ENCODE measurements around the gene DCST1.
"Not testable (repeated sequence)": the region's sequence is repeated elsewhere in the genome, so short reads cannot be mapped to it uniquely, and the experiment has no call there.

DCST1 gene

GRCh38 chr1:154992721-154993571 lies 40.7 kb upstream of the DCST1 start:
- TF ChIP-seq POLR2A (IDR thresholded peaks at IDR 0.05; ENCODE audit: extremely low read depth, insufficient read length) (no peak), CTCF (IDR thresholded peaks at IDR 0.05; ENCODE audit: low read depth, low read length) (peak; percentile 20), MYC (IDR thresholded peaks at IDR 0.05; ENCODE audit: low read depth, low read length) (no peak), MAX (IDR thresholded peaks at IDR 0.05; ENCODE audit: low read depth, low read length) (no peak)
- no peak overlapping the region for H3K4me3 ChIP-seq (ENCODE audit: low read depth, low read length)
- DNase-seq (ENCODE audit: low read depth): no peak

DNA sequence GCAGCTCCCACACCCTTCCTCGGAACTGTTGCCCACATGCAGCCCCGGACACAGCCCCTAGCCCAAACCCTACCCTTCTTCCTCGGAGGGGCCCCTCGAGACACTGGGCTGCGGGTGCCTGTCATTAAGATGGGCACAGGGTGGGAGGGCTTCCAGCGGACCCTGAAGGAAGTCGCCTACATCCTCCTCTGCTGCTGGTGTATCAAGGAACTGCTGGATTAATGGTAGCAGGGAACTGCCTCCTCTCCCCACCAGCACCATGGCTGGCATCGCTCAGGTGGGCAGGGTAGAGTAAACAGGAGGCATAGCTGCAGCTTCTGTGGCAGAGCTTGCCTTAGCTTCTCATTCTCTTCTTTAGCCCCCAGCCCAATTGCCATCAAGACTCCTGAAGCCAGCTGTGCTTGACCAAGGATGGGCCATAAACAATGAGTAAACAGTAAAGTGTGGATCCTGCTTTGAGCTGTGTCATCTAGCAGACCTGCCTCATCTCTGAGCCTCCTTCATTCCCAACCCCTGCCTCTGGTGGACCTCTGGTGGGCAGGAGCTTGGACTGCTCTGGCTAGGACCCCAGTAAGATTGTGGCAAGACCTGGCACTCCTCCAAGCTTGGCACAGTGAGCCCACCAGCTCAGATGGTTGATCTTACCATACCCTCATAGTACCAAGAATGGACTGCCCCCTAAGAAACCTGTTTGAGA lies 39.9 kb upstream of the DCST1 start, which contains the start of gene LENEP:
Gene LENEP, plus strand, starts transcription at position 15 of the 697 bp plus-strand sequence. Its CDS starts 22 bp downstream, at position 37.
- no peak for DNase-seq (ENCODE audit: low read depth)
- H3K4me3 ChIP-seq (ENCODE audit: low read depth, low read length): no peak within 1 kb of the TSS
- TF ChIP-seq POLR2A (IDR thresholded peaks at IDR 0.05; ENCODE audit: extremely low read depth, insufficient read length) (no peak), MYC (IDR thresholded peaks at IDR 0.05; ENCODE audit: low read depth, low read length) (no peak), CTCF (IDR thresholded peaks at IDR 0.05; ENCODE audit: low read depth, low read length) (no peak), MAX (IDR thresholded peaks at IDR 0.05; ENCODE audit: low read depth, low read length) (no peak)

- TF ChIP-seq POLR2A (IDR thresholded peaks at IDR 0.05; ENCODE audit: extremely low read depth, insufficient read length): no peak
- TF ChIP-seq CTCF (IDR thresholded peaks at IDR 0.05; ENCODE audit: low read depth, low read length): no peak
- TF ChIP-seq MAX (IDR thresholded peaks at IDR 0.05; ENCODE audit: low read depth, low read length): no peak
- TF ChIP-seq MYC (IDR thresholded peaks at IDR 0.05; ENCODE audit: low read depth, low read length): no peak
- DNase-seq (ENCODE audit: low read depth): no peak
- H3K4me3 ChIP-seq (ENCODE audit: low read depth, low read length): no peak overlapping the region
These were observed 39.4 kb upstream of the DCST1 start for GRCh38 chr1:154994269-154994587.

- no peak overlapping the region for H3K4me3 ChIP-seq (ENCODE audit: low read depth, low read length)
- DNase-seq (ENCODE audit: low read depth): no peak
- TF ChIP-seq MAX (IDR thresholded peaks at IDR 0.05; ENCODE audit: low read depth, low read length) (no peak), CTCF (IDR thresholded peaks at IDR 0.05; ENCODE audit: low read depth, low read length) (no peak), MYC (IDR thresholded peaks at IDR 0.05; ENCODE audit: low read depth, low read length) (no peak), POLR2A (IDR thresholded peaks at IDR 0.05; ENCODE audit: extremely low read depth, insufficient read length) (no peak)
These were observed 39.0 kb upstream of the DCST1 start for GRCh38 chr1:154994591-154994990.

DNA sequence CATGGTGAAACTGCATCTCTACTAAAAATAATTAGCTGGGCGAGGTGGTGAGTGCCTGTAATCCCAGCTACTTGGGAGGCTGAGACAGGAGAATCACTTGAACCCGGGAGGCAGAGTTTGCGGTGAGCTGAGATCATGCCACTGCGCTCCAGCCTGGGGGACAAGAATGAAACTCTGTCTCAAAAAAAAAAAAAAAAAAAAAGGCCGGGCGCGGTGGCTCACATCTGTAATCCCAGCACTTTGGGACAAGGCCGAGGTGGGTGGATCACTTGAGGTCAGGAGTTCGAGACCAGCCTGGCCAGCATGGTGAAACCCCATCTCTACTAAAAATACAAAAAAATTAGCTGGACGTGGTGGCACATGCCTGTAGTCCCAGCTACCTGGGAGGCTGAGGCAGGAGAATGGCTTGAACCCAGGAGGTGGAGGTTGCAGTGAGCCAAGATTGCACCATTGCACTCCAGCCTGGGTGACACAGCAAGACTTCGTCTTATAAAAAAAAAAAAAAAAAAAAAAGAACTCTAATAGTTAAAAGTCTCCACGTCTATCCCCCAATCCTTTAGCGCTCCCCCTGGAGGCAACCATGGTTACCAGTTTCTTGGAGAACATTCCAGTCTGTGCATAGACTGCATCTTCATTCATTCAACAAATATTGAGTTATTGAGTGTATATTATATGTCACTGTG lies 38.2 kb upstream of the DCST1 start:
- not testable (repeated sequence) for H3K4me3 ChIP-seq (ENCODE audit: low read depth, low read length)
- DNase-seq (ENCODE audit: low read depth): peak; percentile 67
- TF ChIP-seq CTCF (IDR thresholded peaks at IDR 0.05; ENCODE audit: low read depth, low read length): peak; percentile 25
